SH-SY5Y (cell line): Measurements from ENCODE around the gene UBALD2.

Experiments used
- GATA2 ChIP-seq: IDR thresholded peaks from 2 replicates; pipeline ENCODE4 v1.6.1; 2011; ENCODE audit warnings: mild to moderate bottlenecking, low read depth, low read length
- GATA3 ChIP-seq: IDR thresholded peaks from 2 replicates; pipeline ENCODE4 v1.6.1; 2011; ENCODE audit warnings: low read depth, mild to moderate bottlenecking, low read length, moderate library complexity

Gene UBALD2

GRCh38 chr17:76264755-76265623 is at the start of gene UBALD2:
Gene UBALD2 (plus strand): TSS chr17:76265348. CDS start chr17:76265506, 158 bp downstream.
- TF ChIP-seq GATA3 (no peak), GATA2 (no peak; the same call in 1 of the 2 replicates)

- TF ChIP-seq GATA3 (no peak), GATA2 (no peak)
Observed at GRCh38 chr17:76217081-76217480, 48.1 kb upstream of the UBALD2 start.

GRCh38 chr17:76219670-76220383 is 45.3 kb upstream of the UBALD2 start:
- no peak for TF ChIP-seq GATA3
- TF ChIP-seq GATA2: no peak

GRCh38 chr17:76223802-76224201 is 41.3 kb upstream of the UBALD2 start:
- TF ChIP-seq GATA3 (no peak), GATA2 (no peak)

- TF ChIP-seq GATA2 (no peak), GATA3 (no peak)
Observed at GRCh38 chr17:76232342-76232741, 32.8 kb upstream of the UBALD2 start.

DNA sequence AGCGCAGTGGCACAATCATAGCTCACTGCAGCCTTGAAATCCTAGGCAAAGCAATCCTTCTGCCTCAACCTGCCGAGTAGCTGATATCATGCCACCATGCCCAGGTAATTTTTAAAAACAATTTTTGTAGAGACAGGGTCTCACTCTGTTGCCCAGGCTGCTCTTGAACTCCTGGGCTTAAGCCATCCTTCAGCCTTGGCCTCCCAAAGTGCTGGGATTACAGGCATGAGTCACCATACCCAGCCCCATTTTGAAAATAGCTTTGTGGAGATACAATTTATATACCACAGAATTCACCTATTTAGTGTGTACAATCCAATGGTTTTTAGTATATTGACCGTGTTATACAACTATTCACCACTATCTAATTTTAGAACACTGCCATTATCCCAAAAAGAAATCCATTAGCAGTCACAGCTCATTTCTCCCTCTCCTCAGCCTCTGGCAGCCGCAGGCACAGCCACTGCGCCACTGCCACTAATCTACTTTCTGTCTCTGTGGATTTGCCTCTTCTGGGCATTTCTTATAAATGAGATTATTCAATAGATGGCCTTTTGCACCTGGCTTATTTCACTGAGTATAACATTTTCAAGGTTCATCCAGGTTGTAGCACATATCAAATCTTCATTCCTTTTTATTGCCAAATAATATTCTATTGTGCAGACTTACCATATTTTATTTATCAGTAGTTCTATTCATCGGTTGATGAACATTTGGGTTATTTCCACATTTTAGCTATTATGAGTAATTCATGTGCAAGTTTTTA is 31.4 kb upstream of the UBALD2 start:
- TF ChIP-seq GATA3 (no peak), GATA2 (no peak)

DNA sequence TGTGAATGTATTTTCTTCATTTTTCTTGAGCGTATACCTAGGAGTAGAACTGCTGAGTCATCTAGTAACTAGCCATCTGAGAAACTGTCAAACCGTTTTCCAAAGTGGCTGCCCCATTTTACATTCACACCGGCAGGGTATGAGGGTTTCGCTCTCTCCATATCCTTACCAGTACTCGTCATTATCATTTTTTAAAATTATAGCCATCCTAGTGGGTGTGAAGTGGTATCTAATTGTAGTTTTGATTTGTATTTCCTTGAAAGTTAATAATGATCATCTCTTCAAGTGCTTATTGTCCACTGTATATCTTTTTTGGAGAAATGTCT is 30.8 kb upstream of the UBALD2 start:
- TF ChIP-seq GATA2 (no peak), GATA3 (no peak)

DNA sequence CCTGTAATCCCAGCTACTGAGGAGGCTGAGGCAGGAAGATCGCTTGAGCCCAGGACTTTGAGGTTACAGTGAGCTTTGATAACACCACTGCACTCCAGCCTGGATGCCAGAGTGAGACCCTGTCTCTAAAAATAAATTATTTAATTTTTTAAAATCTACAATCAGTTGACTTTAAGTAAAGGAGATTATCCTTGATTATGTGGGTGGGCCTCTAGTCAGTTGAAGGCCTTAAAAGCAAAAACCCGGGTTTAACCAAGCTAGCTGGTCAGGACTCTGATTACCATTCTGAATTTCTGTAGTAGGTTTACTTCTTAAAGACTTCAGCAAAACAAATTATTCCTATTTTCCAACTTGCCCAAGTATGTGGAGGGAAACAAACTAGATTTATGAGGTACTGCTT is 29.3 kb upstream of the UBALD2 start:
- TF ChIP-seq GATA3: no peak

GRCh38 chr17:76236603-76237002 is 28.5 kb upstream of the UBALD2 start:
- no peak for TF ChIP-seq GATA2
- no peak for TF ChIP-seq GATA3

DNA sequence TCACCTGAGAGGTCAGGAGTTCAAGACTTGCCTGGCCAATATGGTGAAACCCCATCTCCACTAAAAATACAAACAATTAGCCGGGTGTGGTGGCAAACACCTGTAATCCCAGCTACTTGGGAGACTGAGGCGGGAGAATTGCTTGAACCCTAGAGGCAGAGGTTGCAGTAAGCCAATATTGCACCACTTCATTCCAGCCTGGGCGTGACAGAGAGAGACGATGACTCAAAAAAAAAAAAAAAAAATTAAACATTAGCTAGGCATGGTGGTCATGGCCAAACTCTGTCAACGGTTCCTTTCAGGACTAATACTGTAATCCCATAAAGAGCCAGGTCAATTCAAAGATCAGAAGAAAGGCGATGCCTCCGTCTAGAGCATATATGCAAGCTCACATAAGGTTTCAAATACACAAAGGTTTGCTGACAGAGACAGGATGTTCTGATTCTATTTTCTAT is 27.3 kb upstream of the UBALD2 start:
- no peak for TF ChIP-seq GATA3
- TF ChIP-seq GATA2: no peak

- no peak for TF ChIP-seq GATA2
- TF ChIP-seq GATA3: no peak
Observed at GRCh38 chr17:76238847-76239537, 26.2 kb upstream of the UBALD2 start.

DNA sequence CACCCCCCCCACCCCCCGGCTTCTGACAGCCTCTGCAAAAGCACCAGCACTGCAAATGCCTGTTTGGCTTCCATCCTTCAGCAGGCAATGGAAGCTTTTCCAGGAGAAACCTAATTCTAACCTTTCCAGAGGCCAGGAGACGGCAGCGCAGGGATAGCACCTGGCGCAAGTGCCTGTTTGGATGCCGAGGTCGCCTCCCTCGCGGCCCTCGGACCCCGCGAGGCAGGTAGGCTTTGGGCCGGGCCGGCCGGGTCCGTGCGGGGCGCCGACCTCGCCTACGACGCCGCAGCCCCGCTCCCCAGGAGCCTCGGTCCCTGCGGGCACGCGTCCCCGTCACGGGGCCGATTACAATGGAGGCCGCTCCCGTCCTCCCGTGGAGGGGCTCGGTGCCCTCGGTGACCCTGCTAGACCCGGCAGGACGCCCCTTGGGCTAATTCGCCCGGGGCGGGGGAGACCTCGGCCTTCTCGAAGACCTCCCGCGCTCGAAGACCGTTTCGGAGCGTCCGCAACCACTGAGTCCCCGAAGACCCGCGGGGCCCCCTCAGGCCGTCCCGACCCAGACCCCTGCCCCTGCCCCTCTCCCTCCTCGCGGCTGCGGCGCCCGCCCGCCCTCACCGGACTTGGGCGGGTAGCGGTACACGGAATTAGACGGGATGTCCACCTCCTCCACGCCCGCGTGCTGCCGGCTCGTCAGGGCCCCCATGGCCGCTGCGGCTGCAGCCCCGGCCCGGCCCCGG is 25.4 kb upstream of the UBALD2 start:
- TF ChIP-seq GATA2: no peak
- no peak for TF ChIP-seq GATA3
